Skeletal muscle tissue (tissue), 2 donors: ENCODE data around the gene KRTAP17-1. TPM values are rescaled to one million over a fixed set of nuclear protein-coding genes. Genes with fewer than 3 reads are reported as not detected.

Experiments used
- small RNA-seq: library from RNA; depleted of rRNA; stranded (forward); fragments of <200 nt; gene quantifications from one replicate; pipeline ENCODE3, GENCODE V24; 2014
- total RNA-seq: library from RNA; depleted of rRNA; stranded (reverse); fragments of >200 nt; gene quantifications from one replicate; pipeline ENCODE4 v1.2.3, GENCODE V29; 2014

Gene KRTAP17-1
- total RNA-seq, 1 donor from 2014 or later: not detected

Small RNA genes within 50 kb of the gene (small RNA-seq; reads per million reads assigned to genes)
- gene KRTAP9-10P: not detected

Other genes starting within 250 kb of the KRTAP17-1 start
- not detected for gene KRTAP2-4, start 249.8 kb downstream of the KRTAP17-1 start, total RNA-seq
- gene KRTAP4-7, start 231.6 kb downstream of the KRTAP17-1 start, total RNA-seq: not detected
- not detected for gene KRTAP4-8, start 217.6 kb downstream of the KRTAP17-1 start, total RNA-seq
- gene KRTAP4-16, start 213.5 kb downstream of the KRTAP17-1 start, total RNA-seq: not detected
- gene KRTAP4-9, start 210.3 kb downstream of the KRTAP17-1 start, total RNA-seq: not detected
- gene KRTAP4-11, start 197.3 kb downstream of the KRTAP17-1 start, total RNA-seq: not detected
- not detected for gene KRTAP4-12, start 191.5 kb downstream of the KRTAP17-1 start, total RNA-seq
- not detected for gene KRTAP4-6, start 175.2 kb downstream of the KRTAP17-1 start, total RNA-seq
- gene KRTAP4-5, start 165.9 kb downstream of the KRTAP17-1 start, total RNA-seq: not detected
- not detected for gene KRTAP4-4, start 155.0 kb downstream of the KRTAP17-1 start, total RNA-seq
- not detected for gene KRTAP4-3, start 147.5 kb downstream of the KRTAP17-1 start, total RNA-seq
- gene KRTAP4-2, start 137.5 kb downstream of the KRTAP17-1 start, total RNA-seq: not detected
- not detected for gene KRTAP4-1, start 130.8 kb downstream of the KRTAP17-1 start, total RNA-seq
- gene KRTAP9-1, start 125.8 kb downstream of the KRTAP17-1 start, total RNA-seq: not detected
- gene KRTAP9-2, start 89.1 kb downstream of the KRTAP17-1 start, total RNA-seq: not detected
- not detected for gene KRTAP9-3, start 83.3 kb downstream of the KRTAP17-1 start, total RNA-seq
- gene KRTAP9-8, start 77.7 kb downstream of the KRTAP17-1 start, total RNA-seq: not detected
- gene KRTAP9-4, start 66.0 kb downstream of the KRTAP17-1 start, total RNA-seq: not detected
- not detected for gene KRTAP9-9, start 60.3 kb downstream of the KRTAP17-1 start, total RNA-seq
- gene KRTAP9-6, start 50.3 kb downstream of the KRTAP17-1 start, total RNA-seq: not detected
- gene KRTAP9-7, start 40.0 kb downstream of the KRTAP17-1 start, total RNA-seq: not detected
- gene KRTAP29-1, start 12.9 kb downstream of the KRTAP17-1 start, total RNA-seq: not detected
- not detected for gene KRTAP16-1, start 6.4 kb downstream of the KRTAP17-1 start, total RNA-seq
- not detected for gene KRT33A, start 35.1 kb upstream of the KRTAP17-1 start, total RNA-seq
- gene KRT33B, start 54.1 kb upstream of the KRTAP17-1 start, total RNA-seq: not detected
- gene KRT34, start 66.6 kb upstream of the KRTAP17-1 start, total RNA-seq: not detected
- gene KRT31, start 81.9 kb upstream of the KRTAP17-1 start, total RNA-seq: 3.1 TPM
- not detected for gene KRT37, start 108.9 kb upstream of the KRTAP17-1 start, total RNA-seq
- gene KRT38, start 125.3 kb upstream of the KRTAP17-1 start, total RNA-seq: not detected
- gene KRT32, start 151.7 kb upstream of the KRTAP17-1 start, total RNA-seq: not detected
- gene KRT35, start 165.4 kb upstream of the KRTAP17-1 start, total RNA-seq: not detected
- gene KRT36, start 174.2 kb upstream of the KRTAP17-1 start, total RNA-seq: not detected
- gene KRT13, start 189.9 kb upstream of the KRTAP17-1 start, total RNA-seq: not detected
- gene KRT15, start 203.2 kb upstream of the KRTAP17-1 start, total RNA-seq: not detected
- gene KRT19, start 212.6 kb upstream of the KRTAP17-1 start, total RNA-seq: not detected